NCI-H2196 treated with DMSO at 0.1 percent for 48 hours (cell line): ENCODE data around the gene DZIP1L.
"Not testable (repeated sequence)": the region's sequence is repeated elsewhere in the genome, so short reads cannot be mapped to it uniquely, and the experiment has no call there.

Experiments used
- DNase-seq: peaks from one replicate; lab custom pipeline; 2025; ENCODE audit not compliant: unreplicated experiment; lab: John Stamatoyannopoulos, UW

The DZIP1L gene, protein sequence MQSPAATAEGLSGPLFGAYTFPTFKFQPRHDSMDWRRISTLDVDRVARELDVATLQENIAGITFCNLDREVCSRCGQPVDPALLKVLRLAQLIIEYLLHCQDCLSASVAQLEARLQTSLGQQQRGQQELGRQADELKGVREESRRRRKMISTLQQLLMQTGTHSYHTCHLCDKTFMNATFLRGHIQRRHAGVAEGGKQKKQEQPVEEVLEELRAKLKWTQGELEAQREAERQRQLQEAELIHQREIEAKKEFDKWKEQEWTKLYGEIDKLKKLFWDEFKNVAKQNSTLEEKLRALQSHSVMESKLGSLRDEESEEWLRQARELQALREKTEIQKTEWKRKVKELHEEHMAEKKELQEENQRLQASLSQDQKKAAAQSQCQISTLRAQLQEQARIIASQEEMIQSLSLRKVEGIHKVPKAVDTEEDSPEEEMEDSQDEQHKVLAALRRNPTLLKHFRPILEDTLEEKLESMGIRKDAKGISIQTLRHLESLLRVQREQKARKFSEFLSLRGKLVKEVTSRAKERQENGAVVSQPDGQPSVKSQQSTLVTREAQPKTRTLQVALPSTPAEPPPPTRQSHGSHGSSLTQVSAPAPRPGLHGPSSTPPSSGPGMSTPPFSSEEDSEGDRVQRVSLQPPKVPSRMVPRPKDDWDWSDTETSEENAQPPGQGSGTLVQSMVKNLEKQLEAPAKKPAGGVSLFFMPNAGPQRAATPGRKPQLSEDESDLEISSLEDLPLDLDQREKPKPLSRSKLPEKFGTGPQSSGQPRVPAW

DNA sequence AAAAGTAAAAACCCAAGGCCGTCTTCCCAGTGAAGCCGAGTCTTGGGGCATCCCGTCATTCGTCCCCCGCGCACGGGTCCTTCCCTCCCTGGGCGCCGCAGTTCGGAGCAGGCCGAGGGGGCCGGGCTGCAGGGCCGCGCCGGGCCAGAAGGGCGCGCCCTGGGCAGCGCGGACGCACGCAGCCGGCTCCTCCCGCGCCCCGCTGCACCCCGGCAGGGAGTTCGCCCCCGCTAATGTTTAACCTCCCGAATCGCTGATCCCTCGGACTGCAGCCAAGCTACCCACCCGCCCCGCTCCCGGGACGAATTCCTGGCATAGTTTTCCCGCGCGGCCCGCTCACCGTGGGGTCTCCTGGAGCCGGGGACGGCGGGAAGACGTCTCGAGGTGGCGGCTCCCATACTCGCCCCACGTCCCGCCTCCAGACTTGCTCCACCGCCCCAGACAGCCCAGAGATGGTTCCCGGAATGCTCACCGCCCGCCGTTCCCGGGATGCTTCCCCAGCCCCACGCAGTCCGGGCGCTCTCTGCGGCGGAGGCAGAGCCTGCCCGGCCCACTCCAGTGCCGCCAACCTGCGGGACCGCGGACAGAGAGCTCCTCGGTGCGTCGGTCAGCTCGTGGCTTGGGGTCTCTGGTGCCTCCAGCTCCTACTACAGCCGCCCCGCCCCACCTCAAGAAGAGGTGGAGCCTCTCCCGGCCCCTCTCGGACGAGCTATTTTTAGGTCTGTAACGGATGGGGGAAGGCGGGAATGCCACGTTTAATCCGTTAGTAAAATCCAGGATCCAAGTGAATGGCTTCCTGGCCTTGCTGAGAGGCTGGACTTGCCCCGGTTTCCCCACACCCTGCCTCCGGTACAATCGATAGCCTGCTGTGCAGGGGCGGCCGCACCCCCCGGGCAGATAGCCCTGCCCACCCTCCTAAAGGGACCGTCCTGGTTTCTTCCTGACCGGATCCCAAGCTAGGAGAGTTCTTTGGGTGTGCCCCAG, at the start of gene DZIP1L:
Gene DZIP1L, minus strand, starts transcription at position 621 of the 984 bp plus-strand sequence. CDS start 11,637 bp downstream, outside the sequence.
- peak; percentile 19 for DNase-seq

DNA sequence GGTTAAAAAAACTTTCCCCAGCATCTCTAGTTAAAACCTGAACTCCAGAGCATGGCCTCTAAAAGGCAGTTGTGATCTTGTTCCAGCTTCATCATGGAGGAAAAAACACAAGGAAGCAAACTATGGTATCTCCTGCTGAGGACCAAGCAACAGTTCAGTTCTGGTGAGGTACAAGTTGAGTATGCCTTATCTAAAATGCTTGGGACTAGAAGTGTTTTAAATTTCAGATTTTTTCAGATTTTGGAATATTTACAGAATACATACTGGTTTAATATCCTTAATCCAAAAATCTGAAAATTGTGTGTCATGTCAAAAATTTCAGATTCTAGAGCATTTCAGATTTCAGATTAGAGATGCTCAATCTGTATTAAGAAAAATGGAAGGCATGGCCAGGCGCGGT, 49.7 kb upstream of the DZIP1L start:
- DNase-seq, result no peak

DNA sequence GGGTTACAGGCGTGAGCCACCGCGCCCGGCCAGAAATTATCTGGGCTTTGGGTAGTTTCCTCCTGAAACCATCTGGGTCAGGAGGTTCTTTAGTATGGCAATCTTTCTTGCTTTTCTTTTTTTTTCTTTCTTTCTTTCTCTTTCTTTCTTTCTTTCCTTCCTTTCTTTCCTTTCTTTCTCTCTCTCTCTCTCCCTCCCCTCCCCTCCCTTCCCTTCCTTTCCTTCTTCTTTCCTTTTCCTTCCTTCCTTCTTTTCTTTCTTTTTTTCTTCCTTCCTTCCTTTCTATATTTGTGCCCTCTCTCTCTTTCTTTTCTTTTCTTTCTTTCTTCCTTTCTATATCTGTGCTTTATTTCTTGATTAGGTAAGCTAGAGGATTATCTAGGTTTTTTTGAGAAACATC, 42.3 kb upstream of the DZIP1L start:
- DNase-seq, result no peak

DNA sequence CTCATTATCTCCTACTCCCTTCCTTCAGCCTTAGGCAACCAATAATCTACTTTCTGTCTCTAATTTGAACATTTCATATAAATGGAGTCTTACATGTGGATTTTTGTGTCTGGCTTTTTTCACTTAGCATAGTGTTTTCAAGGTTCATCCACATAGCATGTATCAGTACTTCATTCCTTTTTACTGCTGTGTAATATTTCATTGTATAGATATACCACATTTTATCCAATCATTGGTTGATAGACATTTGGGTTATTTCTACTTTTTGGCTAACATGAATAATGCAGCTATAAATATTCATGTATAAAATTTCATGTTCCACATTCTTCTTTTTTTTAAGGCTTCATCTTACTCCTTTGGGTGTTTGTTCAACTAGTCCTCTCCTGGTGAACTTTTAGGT, 39.1 kb upstream of the DZIP1L start:
- no peak for DNase-seq

DNA sequence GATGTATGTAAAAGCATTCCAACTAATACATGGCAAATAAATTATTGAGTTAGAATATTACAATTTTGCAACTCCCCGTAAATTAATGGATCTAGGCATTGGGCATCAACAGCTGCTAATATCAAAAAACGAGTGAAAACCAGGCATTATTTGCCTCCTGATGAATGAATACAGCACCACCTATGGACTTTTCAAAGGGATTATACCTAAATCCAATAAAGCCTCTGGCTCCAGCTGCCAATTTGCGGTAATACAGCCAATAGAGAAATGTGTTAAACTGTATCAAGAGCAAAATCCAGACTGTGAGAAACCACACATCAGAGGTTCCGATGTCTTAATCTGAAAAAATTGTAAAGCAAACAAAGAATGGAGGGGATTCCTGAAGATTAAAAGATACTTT, 33.1 kb upstream of the DZIP1L start:
- DNase-seq, result no peak

DNA sequence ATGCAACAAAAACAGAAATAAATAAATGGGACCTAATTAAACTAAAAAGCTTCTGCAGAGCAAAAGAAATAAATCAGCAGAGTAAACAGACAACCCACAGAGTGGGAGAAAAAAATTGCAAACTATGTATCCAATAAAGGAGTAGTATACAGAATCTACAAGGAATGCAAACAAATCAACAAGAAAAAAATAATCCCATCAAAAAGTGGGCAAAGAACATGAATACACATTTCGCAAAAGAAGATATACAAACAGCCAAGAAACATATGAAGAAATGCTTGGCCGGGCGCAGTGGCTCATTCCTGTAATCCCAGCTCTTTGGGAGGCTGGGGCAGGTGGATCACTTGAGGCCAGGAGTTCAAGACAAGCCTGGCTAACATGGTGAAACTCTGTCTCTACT, 26.8 kb upstream of the DZIP1L start:
- DNase-seq, result not testable (repeated sequence)

DNA sequence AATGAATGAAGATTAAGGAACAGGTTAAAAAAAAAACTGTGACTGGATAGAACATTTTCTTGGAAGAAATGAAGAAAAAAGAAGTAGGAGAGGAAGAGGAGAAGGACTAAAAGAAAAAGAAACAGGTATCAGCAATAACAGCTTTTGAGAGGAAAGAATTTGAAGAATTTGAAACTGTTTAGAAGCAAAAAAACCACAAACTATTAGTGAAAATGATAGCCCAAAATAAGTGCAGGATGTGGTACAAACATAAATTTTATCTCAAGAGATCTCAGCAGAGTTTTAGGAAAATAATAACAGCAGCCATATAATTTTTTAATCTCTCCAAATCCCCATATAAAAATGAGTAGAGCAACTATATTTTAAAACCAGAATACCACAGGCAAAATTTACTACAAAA, 25.5 kb upstream of the DZIP1L start:
- DNase-seq, result no peak

DNA sequence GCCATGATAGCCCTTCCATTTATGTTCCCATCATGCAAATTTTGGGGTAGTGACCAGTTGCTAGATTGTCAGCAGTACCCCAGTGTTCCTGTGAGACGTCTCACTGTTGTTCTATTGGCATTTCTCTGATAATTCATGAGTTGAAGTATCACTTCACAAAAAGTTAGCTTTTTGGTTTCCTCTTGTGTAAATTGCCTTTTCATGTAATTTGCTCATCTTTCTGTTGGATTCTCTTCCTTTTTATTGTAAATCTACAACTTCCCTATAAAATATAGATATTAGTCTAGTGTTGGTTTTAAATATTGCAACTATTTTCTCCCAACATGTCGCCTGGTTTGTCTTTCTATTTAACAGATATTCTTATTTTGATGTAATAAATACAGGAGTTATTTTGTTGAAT, 24.3 kb upstream of the DZIP1L start:
- DNase-seq, result no peak

DNA sequence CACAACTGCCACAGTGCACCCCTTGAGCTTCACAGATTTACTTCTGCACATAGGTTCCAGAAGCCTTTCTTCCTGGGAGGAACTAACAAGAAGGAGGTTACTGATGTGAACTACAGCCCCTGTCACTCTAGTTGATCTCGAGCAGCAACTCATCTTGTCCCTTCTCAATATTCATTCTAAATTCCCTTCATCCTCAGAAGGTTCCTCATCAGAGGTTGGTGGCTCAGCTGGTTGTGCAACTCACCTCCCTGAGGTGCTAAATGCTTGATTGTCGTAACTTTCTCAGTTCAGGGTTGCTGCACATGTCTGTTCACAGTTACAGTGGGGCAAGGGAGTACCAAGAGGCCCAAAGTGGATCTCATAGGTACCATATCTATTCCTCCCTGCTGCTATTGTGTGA, 22.5 kb upstream of the DZIP1L start:
- DNase-seq, result no peak

DNA sequence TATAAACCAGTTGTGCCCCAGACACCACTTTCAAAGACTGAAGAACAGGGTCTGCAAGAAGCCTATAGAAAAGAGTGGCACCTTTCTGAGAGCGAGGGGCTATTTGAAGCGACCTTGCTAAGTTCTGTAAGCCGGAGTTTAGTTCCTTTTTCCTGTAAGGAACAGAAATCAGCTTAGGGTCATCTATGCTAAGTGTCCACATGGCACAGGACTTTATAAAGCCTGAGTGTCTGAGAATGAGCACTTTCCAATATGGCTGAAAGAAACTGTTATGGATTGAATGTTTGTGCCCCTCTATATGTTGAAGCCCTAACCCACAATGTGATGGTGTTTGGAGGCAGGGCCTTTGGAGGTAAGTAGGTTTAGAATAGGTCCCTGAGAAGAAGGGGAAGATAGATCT, 20.8 kb upstream of the DZIP1L start:
- DNase-seq, result no peak

DNA sequence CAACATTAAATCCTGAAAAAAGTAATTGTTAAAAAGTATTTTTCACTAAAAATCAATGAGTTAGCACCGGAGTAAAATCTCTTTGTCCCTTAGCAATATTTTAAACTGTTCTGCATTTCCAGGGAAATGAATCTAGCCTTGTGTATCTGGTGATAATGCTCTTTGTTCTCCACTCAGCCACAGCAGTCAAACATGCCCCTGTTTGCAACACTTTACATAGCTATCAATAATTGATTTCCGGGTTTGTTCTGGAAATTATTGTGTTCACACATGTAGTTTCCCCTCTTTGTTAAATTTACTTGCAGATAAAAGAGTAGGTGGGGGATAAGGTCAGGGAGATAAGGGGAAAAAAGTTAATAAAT, 20.4 kb upstream of the DZIP1L start:
- no peak for DNase-seq

DNA sequence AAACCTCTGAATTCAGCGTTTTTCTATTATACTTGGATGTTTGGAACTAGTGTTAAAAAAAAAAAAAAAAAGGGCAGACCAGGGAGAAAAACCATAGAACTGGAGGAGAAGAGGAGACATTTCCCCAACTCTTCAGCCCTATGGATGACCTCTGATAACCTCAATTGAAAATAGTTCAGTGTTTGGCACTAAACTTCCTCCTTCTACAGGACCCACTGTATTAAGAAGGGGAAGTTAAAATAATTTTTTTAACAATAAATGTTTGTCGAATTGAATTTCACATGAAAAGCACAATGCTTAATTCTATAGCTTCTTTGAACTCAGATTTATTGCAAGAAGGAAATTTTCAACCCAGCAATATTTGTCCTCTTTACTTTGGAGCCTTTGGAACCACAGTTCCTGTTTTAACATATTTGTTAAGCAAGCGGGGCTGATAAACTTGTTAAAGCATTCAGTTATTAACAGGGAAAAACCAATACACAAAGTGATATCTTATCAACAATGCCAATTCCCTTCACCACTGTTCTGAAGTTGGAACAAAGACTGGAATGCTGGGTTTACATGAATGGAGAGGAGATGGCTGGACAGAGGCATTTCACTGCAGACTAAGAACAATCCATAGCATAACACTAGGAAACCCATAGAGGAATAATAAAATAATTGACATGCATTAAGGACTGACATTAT, 19.9 kb upstream of the DZIP1L start:
- no peak for DNase-seq

DNA sequence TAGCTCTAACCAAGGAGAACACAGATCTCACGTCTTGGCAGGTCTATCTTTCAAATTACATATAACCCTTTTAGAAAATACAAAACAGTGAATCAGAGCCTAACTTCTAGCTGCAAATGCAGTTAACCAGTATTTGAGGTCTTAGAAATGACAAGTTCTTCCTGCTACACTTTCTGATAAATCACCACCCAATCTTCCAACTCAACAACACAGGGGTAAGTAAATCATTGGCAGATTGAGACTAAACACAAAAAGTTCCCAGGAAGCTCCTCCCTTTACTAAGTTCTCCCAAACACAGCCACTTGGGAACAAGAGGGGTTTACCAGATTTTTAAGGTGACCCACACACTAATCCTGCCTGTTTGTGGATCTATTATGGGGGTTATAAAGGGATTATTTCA, 16.8 kb upstream of the DZIP1L start, which contains the start of gene A4GNT:
Gene A4GNT, minus strand, starts transcription at position 152 of the 400 bp plus-strand sequence. CDS start 1,134 bp downstream, outside the sequence.
- DNase-seq, result no peak

DNA sequence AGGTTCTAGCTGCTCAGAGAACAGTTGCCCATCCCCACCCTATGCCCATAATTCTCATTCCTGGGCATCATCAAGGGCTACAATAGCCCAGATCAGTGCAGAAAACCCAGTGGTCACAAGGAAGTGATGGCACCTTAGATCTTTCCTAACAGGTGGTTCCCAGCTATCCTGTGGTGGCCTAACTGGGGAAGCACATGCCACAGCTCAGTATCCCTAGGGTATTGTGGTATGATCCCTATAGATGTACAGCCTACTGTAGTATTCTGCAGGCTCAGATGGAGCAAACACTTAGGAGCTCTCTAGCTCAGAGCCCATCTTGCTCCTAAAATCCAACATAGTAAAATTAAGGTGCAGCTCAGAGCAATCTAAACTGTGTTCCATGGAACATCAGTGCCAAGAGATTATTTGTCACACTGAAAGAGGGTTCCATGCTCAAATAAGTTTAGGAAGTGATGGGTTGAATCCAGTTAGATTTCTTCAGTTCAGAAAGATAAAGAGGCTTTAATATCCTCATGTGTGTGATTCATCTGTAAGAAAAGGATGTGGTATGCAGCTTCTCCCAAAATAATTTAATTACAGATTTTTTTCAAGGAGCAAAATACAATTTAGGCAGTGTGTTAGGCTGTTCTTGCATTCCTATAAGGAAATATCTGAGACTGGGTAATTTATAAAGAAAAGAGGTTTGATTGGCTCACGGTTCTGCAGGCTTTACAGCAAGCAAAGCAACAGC, 12.4 kb upstream of the DZIP1L start:
- DNase-seq, result no peak

DNA sequence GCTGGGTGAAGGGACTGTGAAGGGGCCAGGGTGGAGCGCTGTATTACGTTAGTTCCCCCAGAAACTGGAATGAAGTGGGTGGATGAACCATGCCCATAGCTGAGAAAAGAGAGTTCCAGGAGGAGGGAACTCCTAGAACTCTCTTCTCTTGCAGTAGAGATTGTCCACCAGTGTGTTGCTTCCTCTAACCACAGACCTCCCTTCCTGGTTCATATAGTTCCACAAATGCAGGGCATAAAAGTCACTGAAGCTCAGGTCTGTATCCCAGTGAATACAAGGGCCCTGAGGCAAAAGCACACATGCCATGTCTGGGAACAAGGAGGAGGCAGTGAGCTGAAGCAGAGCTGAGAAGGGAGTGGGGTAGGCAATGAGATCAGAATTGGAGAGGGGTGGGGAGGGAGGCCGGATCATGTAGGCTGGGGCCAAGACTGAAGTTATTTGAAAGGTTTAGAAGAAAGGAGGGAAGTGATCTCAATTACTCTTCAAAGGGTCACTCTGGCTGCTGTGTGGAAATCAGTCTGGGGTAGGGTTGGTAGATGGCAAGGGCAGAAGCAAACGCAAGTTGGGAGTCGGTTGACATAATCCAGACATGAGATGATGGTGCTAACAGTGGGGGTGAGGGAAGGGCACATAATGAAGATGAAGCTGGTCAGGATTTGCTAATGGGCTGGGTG, 10.3 kb upstream of the DZIP1L start:
- no peak for DNase-seq

DNA sequence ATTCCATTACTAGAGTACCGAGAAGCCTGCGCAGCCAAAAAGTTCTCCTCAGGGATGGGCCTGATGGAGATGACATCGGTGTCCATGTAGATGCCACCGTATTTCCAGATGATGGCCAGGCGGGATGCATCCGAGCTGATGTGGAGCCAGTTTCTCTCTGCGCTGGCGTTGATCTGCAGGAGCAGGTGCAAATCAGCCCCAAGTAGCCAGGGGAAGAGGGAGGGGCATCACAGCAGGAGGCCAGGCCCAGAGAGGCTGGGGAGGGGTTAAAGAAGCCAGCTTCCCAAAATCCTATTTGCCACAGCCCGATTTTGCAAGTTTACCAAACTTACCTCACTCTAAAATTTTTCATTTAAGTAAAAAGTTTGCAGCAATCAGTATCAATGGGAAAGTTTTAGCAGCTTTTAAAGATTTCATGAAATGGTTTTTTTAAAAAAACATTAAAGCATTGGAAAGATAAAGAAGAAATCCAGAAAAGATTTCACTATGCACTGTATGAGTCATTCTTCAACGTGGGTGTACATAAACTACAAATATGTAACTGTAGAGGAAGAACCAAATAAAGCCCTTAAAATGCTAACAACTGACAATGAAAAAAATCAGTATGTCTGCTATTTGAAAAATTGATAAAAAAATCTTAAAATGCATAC, 9.4 kb upstream of the DZIP1L start:
- no peak for DNase-seq

DNA sequence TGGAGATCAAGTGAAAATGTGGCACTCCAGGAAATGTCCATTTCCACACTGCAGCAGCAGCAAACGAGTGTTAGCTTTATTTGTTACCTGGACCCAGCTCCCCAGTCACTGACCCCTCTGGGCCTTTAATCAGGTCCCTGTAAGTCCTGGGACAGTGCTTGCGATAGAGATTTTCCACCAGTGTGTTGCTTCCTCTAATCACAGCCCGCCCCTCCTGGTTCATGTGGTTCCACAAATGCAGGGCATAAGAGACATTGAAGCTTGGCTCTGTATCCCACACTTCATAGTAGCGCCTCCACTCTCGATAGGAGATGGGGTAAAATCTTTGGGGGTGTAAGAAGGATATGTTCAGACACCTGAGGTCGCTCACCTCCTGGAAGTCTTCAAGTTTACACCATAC, 8.8 kb upstream of the DZIP1L start:
- DNase-seq, result no peak

DNA sequence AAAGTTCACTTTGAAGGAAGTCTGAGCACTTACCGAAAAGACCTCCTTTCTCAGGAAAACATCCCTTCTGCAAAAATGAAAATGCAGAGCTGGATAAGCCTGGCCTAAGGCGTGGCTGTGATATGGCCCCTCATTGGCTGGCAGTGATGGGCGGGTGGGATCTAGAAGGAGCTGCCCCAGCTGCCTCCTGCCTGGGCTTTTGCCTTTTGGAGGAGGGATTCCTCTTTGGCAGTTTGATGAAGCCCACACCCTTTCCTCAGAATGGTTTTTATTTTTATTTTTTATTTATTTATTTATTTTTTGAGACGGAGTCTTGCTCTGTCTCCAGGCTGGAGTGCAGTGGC, 4.0 kb upstream of the DZIP1L start:
- DNase-seq, result no peak
